DMS 273 (cell line): ENCODE data around the gene FBXW9.
A peak's percentile ranks its signal among the peaks of the same experiment; 100 is the strongest.
"Not testable (repeated sequence)": the region's sequence is repeated elsewhere in the genome, so short reads cannot be mapped to it uniquely, and the experiment has no call there.

Experiments used
- DNase-seq: peaks from one replicate; lab custom pipeline; 2025; ENCODE audit not compliant: unreplicated experiment; lab: John Stamatoyannopoulos, UW

FBXW9 gene

DNA sequence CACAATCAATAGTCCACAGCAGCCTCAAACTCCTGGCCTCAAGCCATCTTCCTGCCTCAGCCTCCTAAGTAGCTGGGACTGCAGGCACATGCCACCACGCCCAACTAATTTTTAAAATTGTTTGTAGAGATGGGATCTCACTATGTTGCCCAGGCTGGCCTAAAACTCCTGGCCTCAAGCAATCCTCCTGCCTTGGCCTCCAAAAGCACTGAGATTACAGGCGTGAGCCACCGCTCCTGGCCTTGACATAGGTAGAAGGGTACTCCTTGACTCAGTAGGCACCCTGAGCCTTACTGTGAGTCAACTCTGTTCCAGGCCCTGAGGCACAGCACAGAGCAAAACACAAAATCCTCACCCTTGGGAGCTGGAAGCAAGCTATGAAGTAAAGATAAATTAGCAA lies 19.5 kb upstream of the FBXW9 start:
- DNase-seq, result no peak

- DNase-seq, result no peak
These were observed 18.7 kb upstream of the FBXW9 start for GRCh38 chr19:12715102-12715501.

- not testable (repeated sequence) for DNase-seq
These were observed 16.9 kb upstream of the FBXW9 start for GRCh38 chr19:12713304-12713703.

GRCh38 chr19:12712077-12712476 lies 15.6 kb upstream of the FBXW9 start:
- DNase-seq, result not testable (repeated sequence)

DNA sequence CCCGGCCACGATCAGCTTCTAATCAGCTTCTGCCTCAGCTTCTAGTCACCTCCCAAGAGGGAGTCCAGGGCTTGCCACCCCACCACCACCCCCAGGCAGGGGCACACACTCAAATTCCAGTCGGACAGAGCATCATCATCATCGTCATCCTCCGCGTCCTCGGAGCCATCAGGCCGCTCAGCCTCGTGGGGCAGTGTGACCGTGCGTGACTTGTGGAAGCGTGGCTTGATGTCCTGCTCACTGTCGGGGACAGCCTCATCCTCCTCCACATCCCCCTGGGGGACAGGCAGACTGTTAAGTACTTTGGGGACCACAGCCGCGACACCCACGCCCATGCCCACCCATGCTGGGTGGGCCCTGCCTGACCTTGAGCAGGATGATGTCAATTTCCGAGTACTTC lies 14.8 kb upstream of the FBXW9 start:
- DNase-seq, result no peak

- DNase-seq, result no peak
These were observed 12.2 kb upstream of the FBXW9 start for GRCh38 chr19:12708641-12709040.

GRCh38 chr19:12706332-12706718 lies 9.9 kb upstream of the FBXW9 start:
- DNase-seq, result no peak

DNA sequence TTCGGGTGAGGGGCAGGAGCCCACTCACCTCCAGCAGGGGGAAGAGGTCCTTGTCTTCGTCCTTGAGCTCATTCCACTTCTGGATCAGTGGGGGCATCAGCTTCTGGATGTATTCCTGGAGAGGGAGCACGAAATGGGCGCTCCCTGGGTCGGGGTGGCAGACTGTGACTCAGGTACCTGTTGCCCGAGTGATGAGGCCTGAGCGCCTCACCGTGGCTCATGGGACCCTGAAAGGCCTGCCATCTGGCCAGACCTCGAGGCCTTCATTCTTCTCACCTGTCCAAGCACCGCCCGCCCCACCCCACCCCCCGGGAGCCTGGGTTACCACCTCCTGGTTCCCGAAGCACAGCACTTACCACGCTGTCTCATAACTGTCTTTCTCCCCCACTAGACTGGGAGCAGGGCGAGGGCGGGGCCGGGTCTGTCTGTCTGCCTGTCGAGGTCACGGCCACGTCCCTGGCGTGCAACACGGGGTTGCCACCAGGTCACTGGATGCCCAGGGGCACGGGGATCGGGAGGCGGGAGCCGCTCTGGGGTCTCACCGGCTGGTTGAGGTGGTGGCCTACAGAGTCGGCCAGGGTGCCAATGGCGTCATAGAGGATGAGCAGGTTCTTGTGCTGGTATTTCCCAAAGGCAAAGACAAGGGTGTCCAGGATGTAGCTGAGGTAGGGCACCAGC lies 9.4 kb upstream of the FBXW9 start:
- DNase-seq, result no peak

DNA sequence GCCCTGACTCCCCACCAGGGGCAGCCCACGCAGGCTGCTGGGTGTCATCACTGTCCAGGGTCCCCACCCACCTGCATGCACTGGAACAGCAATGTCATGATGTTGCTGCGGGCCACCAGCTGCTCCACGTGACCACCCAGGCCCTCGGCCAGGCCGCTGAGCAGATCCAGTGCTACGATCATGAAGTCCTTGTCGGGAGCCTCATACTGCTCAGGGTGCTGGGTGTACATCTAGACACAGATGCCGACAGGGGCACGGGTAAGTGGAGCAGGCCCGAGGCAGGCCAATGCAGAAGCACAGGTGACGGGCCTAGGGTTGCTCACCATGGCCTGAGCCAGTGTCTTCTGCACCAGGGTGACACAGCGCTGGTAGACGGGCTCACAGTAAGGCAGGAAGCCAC lies 8.7 kb upstream of the FBXW9 start:
- no peak for DNase-seq

GRCh38 chr19:12703046-12703445 lies 6.6 kb upstream of the FBXW9 start:
- DNase-seq, result peak; percentile 89

DNA sequence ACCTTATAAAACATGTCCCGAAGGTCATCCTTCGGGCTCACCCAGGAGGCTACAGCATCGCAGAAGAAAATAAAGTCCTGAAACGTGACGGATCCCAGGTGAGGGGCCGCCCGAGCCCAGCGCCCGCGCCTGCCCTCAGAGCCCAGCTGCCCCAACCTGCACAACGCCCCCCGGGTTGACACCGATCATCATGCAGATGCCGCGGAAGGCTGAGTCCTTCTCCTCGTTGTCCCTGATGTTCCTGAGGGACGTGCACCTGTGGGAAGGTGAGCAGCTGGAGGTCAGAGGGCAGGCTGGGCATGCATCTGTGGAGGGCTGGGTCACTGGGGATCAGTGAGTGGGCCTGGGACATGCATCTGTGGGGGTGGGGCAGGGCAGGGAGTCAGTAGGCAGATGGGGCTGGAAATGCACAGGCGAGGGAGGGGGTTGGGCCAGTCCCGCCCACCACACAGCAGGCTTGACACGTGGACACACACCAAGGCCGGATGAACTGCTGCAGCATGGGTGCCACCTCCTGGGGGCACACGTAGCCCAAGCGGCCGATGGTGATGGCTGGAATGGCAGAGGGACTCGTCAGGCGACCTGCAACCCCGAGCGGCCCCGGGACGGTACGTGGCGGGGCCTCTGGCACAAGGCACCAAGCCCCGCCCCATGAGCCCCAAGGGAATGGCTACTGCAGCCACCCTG lies 5.3 kb upstream of the FBXW9 start:
- DNase-seq, result peak; percentile 40

GRCh38 chr19:12698138-12698537 lies 1.7 kb upstream of the FBXW9 start:
- DNase-seq, result no peak

DNA sequence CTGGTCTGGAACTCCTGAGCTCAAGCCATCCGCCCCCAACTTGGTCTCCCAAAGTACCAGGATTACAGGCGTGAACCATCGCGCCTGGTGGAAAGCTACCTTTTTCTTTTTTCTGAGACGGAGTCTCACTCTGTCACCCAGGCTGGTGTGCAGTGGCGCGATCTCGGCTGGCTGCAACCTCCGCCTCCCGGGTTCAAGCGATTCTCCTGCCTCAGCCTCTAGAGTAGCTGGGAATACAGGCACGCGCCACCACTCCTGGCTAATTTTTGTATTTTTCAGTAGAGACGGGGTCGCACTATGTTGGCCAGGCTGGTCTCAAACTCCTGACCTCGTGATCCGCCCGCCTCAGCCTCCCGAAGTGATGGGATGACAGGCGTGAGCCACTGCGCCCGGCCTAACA lies 994 bp upstream of the FBXW9 start:
- DNase-seq, result not testable (repeated sequence)

- no peak for DNase-seq
These were observed 450 bp downstream of the FBXW9 start for GRCh38 chr19:12695997-12696365.

DNA sequence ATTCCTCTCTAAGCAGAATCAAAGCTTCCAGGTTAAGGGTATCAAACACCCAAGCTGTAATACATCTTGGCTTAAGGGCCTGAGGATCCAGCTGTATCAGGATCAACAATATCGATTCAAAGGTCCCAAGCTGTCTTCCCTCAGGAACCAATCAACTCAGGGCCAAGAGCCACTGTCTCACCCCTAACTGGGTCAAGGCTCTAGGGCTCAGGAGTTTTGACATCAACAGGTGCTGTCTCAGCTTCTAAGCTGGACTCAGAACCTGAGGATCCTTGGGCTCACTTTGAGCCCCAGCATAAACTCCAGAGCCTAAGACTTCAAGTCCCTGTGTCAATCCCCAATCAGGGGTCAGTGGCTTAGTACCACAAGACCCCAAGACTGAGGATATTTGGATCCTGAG lies 917 bp downstream of the FBXW9 start:
- DNase-seq, result no peak

DNA sequence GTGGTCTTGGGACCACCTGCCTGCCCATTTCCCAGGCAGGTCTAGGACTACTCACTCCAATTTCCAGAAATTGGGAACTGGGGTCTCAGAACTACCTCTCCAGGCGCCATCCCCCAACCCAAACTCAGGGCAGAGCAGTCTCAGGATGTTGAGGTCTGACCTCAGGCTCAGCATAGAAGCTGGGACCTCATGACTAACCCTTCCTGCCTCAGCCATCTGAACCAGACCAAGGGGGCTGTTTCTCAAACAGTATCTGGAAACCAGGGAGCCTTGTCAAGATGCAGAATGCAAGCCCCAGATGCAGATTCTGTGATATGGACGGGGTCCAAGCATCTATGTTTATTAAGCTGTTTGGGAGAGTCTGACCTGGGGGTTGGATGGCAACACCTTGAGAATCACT lies 1.3 kb downstream of the FBXW9 start:
- DNase-seq, result no peak

DNA sequence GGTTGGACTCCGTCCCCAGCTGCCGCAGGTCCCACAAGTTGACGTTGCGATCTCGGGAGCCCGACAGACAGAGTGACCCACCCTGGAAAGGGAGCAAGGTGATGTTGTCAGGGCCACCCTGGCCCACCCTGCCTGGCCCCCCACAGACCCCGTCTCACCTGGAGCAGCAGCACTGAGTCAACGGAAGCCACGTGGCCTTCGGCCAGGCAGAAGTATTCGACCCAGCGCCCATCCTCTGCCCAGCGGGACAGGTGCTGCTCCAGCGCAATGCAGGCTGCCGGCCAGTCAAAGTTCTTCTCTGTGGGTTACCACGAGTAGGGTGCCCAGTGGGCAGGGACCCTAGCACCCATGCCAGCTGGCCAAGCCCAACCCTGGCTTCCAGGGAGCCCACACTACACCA lies 1.8 kb downstream of the FBXW9 start:
- DNase-seq, result no peak

DNA sequence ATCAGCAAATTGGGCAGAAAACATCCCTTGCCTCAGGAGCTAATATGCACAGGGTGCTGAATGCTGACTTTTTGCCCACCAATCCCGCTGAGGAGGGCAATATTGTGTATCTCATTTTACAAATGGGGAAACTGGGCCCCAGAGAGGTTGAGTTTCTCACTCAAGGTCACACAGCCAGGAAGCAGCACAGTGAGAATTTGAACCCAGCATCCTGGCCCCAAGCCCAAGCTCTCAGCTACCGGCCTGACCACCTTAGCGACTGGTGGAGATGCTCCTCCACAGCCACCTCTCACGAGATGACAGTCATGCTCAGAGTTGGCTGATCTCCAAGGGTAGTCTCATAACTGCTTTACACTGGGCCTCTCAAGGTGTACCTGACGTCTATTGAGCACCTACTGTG lies 3.5 kb downstream of the FBXW9 start:
- no peak for DNase-seq

GRCh38 chr19:12689581-12690216 lies 6.7 kb downstream of the FBXW9 start:
- no peak for DNase-seq

DNA sequence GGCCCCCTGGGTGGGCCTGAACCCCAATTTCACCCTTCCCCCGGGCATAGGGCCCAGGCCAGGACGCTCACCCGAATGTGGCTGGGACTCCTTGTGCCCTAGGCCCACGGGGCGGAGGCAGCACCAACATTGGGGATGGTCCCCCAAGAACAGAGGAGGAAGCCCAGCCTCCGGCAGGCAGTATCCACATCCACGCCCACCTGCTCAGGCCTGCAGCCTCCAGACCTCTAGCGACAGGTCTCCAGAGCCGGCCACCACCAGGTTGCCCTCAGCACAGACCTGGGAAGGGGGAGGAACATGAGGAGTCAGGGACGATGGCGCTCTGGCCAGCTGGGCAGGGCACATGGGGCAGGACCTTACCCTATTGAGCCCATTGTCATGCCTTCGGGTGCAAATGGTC lies 7.4 kb downstream of the FBXW9 start:
- no peak for DNase-seq

DNA sequence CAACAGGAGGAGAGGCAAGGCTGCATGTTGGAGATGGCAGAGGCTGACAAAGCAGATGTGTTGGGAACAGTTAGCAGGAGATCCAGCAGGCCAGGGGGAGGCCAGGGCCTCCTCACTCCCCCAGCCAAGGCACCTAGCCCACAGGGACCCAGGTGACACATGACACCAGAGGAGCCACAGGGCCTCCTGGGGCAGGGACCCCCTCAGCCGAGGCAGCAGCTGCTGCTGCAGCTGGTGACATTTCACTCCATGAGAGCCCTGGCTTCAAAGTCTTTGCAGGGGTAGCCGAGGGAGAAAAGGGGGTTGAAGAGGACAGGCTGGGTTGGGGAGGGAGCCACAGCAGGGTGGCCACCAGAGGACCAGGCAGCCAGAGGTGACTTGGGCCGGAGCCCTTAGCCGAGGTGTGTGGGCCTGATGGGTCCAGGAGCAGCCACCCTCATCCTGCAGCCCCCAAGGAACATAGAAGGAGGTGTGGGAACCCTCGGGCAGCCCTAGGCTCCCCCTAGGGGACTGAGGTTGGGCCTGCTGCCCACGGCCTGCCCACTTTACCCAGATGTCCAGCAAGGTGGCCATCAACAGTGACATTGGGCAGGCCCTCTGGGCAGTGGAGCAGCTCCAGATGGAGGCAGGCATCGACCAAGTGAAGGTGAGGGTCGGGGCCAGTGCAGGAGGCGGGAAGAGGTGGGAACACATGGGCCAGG lies 8.8 kb downstream of the FBXW9 start, which contains the start of gene GNG14:
TSS of gene GNG14 (plus strand) at position 503 of the 701 bp plus-strand sequence. CDS start at position 554, 51 bp downstream.
- no peak for DNase-seq

GRCh38 chr19:12685831-12686230 lies 10.6 kb downstream of the FBXW9 start:
- DNase-seq, result no peak
